Ectodermal cell (in vitro differentiated cells): Measurements from ENCODE around the gene UBQLN1.

Experiments used
- H3K27ac ChIP-seq: 2 replicates; pipeline ENCODE4 v1.7.0; 2013; ENCODE audit warnings: mild to moderate bottlenecking, low read depth, low read length; ENCODE audit not compliant: insufficient read depth, poor library complexity, severe bottlenecking
- H3K27me3 ChIP-seq: 2 replicates; pipeline ENCODE4 v1.7.0; 2013; ENCODE audit warnings: mild to moderate bottlenecking, low read length; ENCODE audit not compliant: insufficient read depth, control insufficient read depth, poor library complexity, severe bottlenecking
- H3K36me3 ChIP-seq: one replicate; pipeline ENCODE4 v1.7.0; 2013; ENCODE audit warnings: low read length; ENCODE audit not compliant: control insufficient read depth, insufficient read depth
- H3K4me1 ChIP-seq: one replicate; pipeline ENCODE4 v1.7.0; 2013; ENCODE audit warnings: low read length; ENCODE audit not compliant: control insufficient read depth, insufficient read depth
- H3K4me3 ChIP-seq: 2 replicates; pipeline ENCODE4 v1.7.0; 2013; ENCODE audit warnings: low read depth, low read length, control low read depth; ENCODE audit not compliant: insufficient read depth
- H3K9me3 ChIP-seq: 2 replicates; pipeline ENCODE4 v1.7.0; 2013; ENCODE audit warnings: mild to moderate bottlenecking, low read length, moderate library complexity; ENCODE audit not compliant: control insufficient read depth
- WGBS, 2 experiments: methylation state at CpG; one replicate each; pipeline ENCODE4 v1.1.7; 2013; ENCODE audit warnings: missing lambda C conversion rate in 2 of 2; 5-methylcytosine and 5-hydroxymethylcytosine counted together

UBQLN1 gene

DNA sequence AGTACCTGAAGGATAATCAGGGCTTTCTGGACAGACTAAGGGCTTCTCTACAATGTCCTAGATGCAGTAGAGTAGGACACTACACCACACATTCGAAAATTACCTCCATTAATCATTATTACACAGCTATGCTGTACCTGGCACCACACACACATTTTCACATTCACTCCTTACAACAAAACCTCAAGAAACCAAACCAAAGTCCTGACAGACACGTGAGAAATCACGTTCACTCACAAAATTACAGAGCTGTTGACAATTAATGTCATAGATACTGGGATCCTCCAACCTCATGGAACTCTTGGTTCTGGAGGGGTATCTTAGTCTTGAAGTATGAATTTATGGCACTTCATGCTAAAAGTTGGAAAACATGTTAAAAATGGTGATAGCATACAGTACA lies 16.3 kb downstream of the UBQLN1 start:
- Histone ChIP-seq H3K4me3 (no peak overlapping the region), H3K36me3 (no peaks in the 10 kb centered on the region), H3K27me3 (no peaks in the 10 kb centered on the region), H3K4me1 (no peaks in the 10 kb centered on the region), H3K9me3 (no peaks in the 10 kb centered on the region), H3K27ac (no peak overlapping the region)
- 85 to 97% methylated on average over 3 of the region's 3 CpGs for WGBS, 2 experiments

GRCh38 chr9:83688921-83689320 lies 18.8 kb downstream of the UBQLN1 start:
- no peak overlapping the region for H3K27ac ChIP-seq
- H3K27me3 ChIP-seq, result no peaks in the 10 kb centered on the region
- no peaks in the 10 kb centered on the region for H3K36me3 ChIP-seq
- no peak overlapping the region for H3K4me3 ChIP-seq
- H3K4me1 ChIP-seq, result no peaks in the 10 kb centered on the region
- no peaks in the 10 kb centered on the region for H3K9me3 ChIP-seq
- WGBS, 2 experiments, result 93 to 98% methylated on average over 2 to 3 of the region's 3 CpGs

DNA sequence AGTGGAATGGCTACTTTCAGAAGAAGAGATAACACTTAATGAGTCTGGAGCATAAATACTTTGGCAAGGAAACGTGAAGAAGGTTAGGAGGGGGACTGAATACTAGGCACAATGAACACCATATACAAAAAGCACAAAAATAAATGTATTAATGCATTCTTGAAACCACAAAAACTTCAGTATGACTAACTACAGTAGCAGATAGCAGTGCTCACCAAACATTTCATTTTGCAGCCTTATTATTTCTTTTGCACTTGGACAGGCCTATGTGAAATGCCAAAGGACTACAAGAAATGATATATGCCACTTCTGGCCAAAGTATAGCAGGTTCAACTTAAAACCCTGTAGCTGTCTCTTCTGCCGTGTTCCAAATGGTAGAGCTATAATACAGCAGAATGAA lies 26.3 kb downstream of the UBQLN1 start:
- 89 to 100% methylated on average over 2 of the region's 2 CpGs for WGBS, 2 experiments
- H3K4me1 ChIP-seq, result no peaks in the 10 kb centered on the region
- no peak overlapping the region for H3K4me3 ChIP-seq
- peaks cover 27% of the 10 kb centered on the region for H3K36me3 ChIP-seq
- no peaks in the 10 kb centered on the region for H3K27me3 ChIP-seq
- H3K9me3 ChIP-seq, result no peaks in the 10 kb centered on the region
- H3K27ac ChIP-seq, result no peak overlapping the region

DNA sequence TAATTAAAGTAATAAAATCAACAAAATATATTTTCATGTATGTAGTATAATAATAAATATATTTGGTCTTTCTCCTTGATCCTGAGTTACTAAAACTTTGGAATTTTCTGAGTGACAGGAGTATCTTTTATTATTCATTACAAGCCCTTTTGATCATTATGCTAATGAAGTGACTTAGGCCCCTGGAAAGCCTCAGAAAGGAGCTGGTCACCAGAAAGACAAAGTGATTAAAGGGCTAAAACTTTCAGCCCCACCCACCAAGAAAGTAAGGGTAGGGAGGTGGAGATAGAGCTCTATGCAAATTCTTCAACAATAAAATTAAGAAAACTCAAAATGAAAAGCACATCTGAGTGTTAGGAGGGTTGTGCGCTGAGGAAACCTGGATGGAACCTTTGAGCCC lies 27.5 kb downstream of the UBQLN1 start:
- H3K27ac ChIP-seq, result no peak overlapping the region
- no peak overlapping the region for H3K4me3 ChIP-seq
- H3K9me3 ChIP-seq, result no peaks in the 10 kb centered on the region
- no peaks in the 10 kb centered on the region for H3K27me3 ChIP-seq
- WGBS, 2 experiments, result 100% methylated on average over 1 of the region's 1 CpG; no CpG with 5 or more reads in 1 of the 2 experiments
- H3K4me1 ChIP-seq, result no peaks in the 10 kb centered on the region
- peaks cover 27% of the 10 kb centered on the region for H3K36me3 ChIP-seq

- Histone ChIP-seq H3K36me3 (peaks cover 31% of the 10 kb centered on the region), H3K27ac (no peak overlapping the region)
- WGBS, 2 experiments, result 97 to 98% methylated on average over 3 of the region's 3 CpGs
Observed at GRCh38 chr9:83677596-83677995, 30.2 kb downstream of the UBQLN1 start.

DNA sequence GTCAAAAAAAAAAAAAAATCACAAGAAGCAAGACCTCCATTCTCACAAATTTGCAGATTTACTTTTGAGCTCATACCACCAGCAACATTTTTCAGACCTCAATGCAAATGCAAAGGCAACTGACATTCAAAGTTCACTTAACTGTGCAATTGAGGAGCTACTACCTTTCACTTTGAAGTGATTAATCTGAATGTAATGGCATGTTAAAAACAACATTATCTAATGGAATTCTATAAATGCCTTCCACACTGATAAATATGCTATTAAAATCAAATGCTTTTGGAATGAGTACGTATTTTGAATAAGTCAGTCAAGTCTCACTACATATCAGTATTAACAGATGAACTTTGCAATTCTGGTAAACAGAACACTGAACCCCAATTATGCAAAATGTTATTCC lies 32.3 kb downstream of the UBQLN1 start:
- no peak overlapping the region for H3K27ac ChIP-seq
- no peak overlapping the region for H3K4me3 ChIP-seq
- H3K27me3 ChIP-seq, result no peaks in the 10 kb centered on the region
- peaks cover 35% of the 10 kb centered on the region for H3K36me3 ChIP-seq
- H3K9me3 ChIP-seq, result no peaks in the 10 kb centered on the region
- no peaks in the 10 kb centered on the region for H3K4me1 ChIP-seq
- 90 to 100% methylated on average over 1 of the region's 1 CpG for WGBS, 2 experiments

More at GRCh38 chr9:83677596-83677995, 30.2 kb downstream of the UBQLN1 start:
- H3K4me1 ChIP-seq, result no peaks in the 10 kb centered on the region
- H3K4me3 ChIP-seq, result no peak overlapping the region
- no peaks in the 10 kb centered on the region for H3K9me3 ChIP-seq
- no peaks in the 10 kb centered on the region for H3K27me3 ChIP-seq

GRCh38 chr9:83671451-83671850 lies 36.3 kb downstream of the UBQLN1 start:
- no peak overlapping the region for H3K27ac ChIP-seq
- H3K36me3 ChIP-seq, result peaks cover 14% of the 10 kb centered on the region
- no peaks in the 10 kb centered on the region for H3K9me3 ChIP-seq
- no peak overlapping the region for H3K4me3 ChIP-seq
- no peaks in the 10 kb centered on the region for H3K4me1 ChIP-seq
- 89 to 100% methylated on average over 1 of the region's 1 CpG for WGBS, 2 experiments
- no peaks in the 10 kb centered on the region for H3K27me3 ChIP-seq

DNA sequence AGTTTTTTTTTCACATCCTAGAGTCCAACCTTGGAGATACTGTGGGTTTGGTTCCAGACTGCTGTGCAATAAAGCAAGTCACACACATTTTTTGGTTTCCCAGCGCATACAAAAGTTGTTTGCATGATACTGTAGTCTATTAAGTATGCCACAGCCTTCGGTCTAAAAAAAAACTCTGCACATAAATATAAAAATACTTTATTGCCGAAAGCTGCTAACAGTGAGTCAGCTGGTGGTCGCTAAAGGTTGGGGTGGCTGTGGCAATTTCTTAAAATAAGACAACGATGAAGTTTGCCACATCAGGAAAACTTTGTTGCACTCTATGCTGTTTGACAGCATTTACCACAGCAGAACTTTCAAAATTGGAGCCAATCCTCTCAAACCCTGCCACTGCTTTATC lies 37.4 kb downstream of the UBQLN1 start:
- H3K4me1 ChIP-seq, result no peaks in the 10 kb centered on the region
- H3K36me3 ChIP-seq, result peaks cover 19% of the 10 kb centered on the region
- H3K9me3 ChIP-seq, result no peaks in the 10 kb centered on the region
- H3K4me3 ChIP-seq, result no peak overlapping the region
- WGBS, 2 experiments, result 94 to 97% methylated on average over 5 of the region's 5 CpGs
- H3K27ac ChIP-seq, result no peak overlapping the region
- H3K27me3 ChIP-seq, result no peaks in the 10 kb centered on the region

GRCh38 chr9:83669067-83669466 lies 38.7 kb downstream of the UBQLN1 start:
- Histone ChIP-seq H3K27ac (no peak overlapping the region), H3K36me3 (peaks cover 29% of the 10 kb centered on the region), H3K4me1 (no peaks in the 10 kb centered on the region), H3K27me3 (no peaks in the 10 kb centered on the region), H3K9me3 (no peaks in the 10 kb centered on the region), H3K4me3 (no peak overlapping the region)
- 100% methylated on average over 1 of the region's 1 CpG; no CpG with 5 or more reads in 1 of the 2 experiments for WGBS, 2 experiments

DNA sequence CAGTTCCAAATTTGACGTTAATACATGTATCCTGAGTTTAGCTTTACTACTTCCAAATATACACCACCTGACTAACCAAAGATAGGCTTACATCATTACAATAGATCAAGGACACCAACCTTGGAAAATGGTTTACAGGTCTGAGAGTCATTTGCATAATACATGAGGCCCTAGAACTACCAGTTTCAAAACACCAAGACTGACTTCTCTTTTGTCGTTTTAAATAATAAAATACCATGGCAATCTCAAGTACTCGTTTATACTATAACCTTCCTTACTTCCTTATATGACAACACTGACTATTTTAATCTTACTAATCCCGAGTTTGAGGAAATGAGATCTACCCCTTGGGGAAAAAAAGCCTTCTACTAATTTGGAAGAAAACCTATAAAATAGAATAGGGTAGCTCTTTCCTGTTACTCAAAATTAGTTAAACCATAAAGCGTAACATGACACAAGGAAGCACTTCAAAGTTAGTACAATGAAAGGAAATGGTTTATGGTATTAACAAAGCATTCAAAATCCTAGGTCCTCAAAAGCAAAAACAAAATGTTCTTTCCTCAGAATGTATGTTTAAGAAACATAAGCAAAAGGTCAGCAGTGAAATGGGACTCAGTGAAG lies 42.1 kb downstream of the UBQLN1 start:
- no peak overlapping the region for H3K4me3 ChIP-seq
- no peaks in the 10 kb centered on the region for H3K4me1 ChIP-seq
- H3K27ac ChIP-seq, result no peak overlapping the region
- WGBS, 2 experiments, result 92 to 99% methylated on average over 4 to 5 of the region's 5 CpGs
- H3K27me3 ChIP-seq, result no peaks in the 10 kb centered on the region
- no peaks in the 10 kb centered on the region for H3K9me3 ChIP-seq
- peaks cover 38% of the 10 kb centered on the region for H3K36me3 ChIP-seq

DNA sequence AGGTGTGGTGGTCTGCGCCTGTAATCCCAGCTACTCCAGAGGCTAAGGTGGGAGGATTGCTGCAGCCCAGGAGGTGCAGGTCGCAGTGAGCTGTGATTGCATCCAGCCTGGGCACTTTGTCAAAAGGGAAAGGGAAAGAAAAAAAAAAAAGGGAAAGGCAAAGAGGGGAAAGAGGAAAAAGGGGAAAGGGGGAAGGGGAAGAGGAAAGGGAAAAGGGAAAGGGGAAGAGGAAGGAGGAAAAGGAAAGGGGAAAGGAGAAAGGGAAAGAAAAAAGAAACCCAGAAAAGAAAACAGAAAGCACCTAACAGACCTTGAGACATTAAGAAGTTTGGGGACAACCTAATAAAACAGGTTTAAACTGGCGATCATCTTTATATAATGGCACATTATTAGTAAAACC lies 44.8 kb downstream of the UBQLN1 start:
- WGBS, 2 experiments, result 87 to 88% methylated on average over 2 to 3 of the region's 3 CpGs
- peaks cover 55% of the 10 kb centered on the region for H3K36me3 ChIP-seq
- H3K9me3 ChIP-seq, result no peaks in the 10 kb centered on the region
- H3K27me3 ChIP-seq, result no peaks in the 10 kb centered on the region
- H3K4me1 ChIP-seq, result no peaks in the 10 kb centered on the region
- H3K4me3 ChIP-seq, result no peak overlapping the region
- H3K27ac ChIP-seq, result no peak overlapping the region
